ENCODE measurements around the gene MMS22L. TPM values are rescaled to one million over a fixed set of nuclear protein-coding genes. Genes with fewer than 3 reads are reported as not detected.

The MMS22L gene, protein sequence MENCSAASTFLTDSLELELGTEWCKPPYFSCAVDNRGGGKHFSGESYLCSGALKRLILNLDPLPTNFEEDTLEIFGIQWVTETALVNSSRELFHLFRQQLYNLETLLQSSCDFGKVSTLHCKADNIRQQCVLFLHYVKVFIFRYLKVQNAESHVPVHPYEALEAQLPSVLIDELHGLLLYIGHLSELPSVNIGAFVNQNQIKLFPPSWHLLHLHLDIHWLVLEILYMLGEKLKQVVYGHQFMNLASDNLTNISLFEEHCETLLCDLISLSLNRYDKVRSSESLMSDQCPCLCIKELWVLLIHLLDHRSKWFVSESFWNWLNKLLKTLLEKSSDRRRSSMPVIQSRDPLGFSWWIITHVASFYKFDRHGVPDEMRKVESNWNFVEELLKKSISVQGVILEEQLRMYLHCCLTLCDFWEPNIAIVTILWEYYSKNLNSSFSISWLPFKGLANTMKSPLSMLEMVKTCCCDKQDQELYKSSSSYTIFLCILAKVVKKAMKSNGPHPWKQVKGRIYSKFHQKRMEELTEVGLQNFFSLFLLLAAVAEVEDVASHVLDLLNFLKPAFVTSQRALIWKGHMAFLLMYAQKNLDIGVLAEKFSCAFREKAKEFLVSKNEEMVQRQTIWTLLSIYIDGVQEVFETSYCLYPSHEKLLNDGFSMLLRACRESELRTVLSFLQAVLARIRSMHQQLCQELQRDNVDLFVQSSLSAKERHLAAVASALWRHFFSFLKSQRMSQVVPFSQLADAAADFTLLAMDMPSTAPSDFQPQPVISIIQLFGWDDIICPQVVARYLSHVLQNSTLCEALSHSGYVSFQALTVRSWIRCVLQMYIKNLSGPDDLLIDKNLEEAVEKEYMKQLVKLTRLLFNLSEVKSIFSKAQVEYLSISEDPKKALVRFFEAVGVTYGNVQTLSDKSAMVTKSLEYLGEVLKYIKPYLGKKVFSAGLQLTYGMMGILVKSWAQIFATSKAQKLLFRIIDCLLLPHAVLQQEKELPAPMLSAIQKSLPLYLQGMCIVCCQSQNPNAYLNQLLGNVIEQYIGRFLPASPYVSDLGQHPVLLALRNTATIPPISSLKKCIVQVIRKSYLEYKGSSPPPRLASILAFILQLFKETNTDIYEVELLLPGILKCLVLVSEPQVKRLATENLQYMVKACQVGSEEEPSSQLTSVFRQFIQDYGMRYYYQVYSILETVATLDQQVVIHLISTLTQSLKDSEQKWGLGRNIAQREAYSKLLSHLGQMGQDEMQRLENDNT
- total RNA-seq (2014; rRNA removed; shearing (Covaris generic)): 19.9 and 28.9 TPM in 2 replicates

DNA sequence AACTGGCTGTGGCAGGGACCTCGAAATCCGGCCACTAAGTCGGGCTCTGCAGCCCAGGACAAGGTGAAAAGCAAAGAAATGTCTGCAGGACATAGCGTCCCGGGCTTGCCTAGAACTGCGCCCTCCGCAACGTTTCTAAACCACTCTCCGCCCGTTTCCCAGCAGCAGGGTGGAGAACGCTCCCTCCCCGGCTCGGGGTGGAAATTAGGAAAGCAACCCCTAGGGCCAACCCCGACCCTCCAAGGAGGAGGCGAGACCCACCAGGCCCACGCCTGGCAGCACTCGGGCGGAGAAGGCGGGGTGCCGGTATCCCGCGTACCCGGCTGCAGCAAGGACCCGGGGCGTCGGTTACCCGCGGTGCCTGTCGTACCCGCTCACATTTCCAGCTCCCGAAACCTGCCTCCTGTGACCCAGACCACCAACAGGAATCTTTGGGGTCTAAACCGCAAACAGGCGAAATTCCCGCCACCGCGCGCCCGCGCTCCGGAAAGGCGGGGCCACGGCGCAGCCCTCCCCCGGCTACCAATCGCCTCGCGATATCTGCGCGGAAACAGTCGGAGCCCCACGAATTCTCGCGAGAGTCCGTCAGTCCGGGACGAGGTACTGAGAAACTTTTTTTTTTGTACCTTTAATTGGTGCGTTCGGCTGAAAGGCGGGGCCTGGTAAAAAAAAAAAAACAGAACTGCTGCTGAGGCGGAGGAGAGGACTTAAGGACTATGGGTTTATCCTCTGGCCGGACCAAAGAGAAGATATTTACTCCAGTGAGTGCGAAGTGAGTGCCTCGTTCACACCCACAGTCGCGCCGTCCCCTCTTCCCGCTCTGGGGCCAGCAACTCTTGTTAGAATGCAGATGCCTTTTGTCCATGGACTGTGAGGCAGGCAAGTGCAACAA lies at the start of gene MMS22L:
TSS of gene MMS22L (minus strand) at position 491 of the 892 bp plus-strand sequence. CDS start 739 bp downstream, outside the sequence.
- DNase-seq (ENCODE audit: low read depth): peak; percentile 92

DNA sequence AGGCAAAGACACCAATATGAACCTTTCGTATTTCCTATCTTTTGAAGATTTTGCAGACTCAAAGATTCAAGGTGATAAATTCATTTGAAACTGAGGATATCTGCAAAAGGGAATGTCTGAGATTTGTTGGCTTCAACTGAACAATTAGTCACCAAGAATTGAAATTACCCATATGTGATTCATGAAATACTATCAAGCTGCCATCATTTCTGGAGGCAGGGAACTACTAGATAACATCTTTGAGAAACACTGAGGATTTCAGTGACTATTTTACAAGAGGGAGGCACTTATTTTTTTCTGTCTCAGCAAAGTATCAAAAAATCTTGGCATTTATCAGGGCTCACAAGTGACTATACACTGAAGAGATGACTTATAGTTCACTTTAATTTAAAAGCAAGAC lies 39.8 kb upstream of the MMS22L start:
- DNase-seq (ENCODE audit: low read depth): peak; percentile 67

DNA sequence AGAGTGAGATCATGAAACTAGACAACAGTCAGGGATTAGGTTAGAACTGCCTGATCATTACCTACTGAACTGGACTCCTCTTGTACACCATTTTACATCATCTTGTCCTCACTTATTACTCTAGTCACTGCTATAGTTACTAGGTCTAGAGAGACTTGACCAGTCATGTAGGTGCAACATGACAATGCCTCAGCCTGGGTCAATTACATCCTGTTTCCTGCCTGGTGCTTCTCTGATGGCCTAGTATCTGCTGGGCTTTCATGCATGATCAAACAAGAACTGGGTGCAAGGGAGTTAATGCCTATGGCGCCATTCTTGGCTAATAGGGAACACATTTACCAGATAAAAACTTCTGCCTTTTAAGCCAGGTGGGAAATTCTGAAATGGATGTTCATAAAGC lies 39.2 kb upstream of the MMS22L start:
- DNase-seq (ENCODE audit: low read depth): no peak

DNA sequence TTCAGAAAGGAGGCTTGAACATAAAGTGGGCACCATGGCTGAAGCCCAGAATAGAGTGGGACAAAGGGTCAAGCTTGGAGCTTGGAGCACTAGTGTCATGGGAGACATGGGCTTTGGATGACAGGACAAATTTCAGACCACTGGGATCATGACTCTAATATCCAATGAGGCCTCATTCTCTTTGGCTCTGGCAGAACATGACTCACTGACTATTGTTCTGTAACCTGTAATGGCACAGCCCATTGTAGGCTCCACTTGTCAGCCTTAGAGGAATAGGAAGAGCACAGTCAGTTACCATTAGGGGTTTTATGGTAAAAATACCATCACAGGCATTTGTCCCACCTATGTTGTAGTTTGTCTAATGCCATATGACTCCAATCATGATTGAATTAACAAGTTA lies 34.0 kb upstream of the MMS22L start:
- DNase-seq (ENCODE audit: low read depth): peak; percentile 29

DNA sequence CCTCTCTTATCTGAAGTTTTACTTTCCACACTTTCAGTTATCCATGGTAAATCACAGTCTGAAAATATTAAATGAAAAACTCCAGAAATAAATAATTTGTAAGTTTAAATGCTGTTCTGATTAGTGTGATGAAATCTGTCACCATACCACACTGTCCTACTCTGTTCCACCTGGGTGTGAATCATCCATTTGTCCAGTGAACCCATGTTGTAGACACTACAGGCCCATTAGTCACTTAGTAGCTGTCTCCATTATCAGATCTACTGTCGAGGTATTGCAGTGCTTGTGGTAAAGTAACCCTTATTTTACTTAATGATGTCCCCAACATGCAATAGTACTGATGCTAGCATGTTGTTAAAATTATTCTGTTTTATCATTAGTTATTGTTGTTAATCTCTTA lies 29.2 kb upstream of the MMS22L start:
- peak; percentile 52 for DNase-seq (ENCODE audit: low read depth)

DNA sequence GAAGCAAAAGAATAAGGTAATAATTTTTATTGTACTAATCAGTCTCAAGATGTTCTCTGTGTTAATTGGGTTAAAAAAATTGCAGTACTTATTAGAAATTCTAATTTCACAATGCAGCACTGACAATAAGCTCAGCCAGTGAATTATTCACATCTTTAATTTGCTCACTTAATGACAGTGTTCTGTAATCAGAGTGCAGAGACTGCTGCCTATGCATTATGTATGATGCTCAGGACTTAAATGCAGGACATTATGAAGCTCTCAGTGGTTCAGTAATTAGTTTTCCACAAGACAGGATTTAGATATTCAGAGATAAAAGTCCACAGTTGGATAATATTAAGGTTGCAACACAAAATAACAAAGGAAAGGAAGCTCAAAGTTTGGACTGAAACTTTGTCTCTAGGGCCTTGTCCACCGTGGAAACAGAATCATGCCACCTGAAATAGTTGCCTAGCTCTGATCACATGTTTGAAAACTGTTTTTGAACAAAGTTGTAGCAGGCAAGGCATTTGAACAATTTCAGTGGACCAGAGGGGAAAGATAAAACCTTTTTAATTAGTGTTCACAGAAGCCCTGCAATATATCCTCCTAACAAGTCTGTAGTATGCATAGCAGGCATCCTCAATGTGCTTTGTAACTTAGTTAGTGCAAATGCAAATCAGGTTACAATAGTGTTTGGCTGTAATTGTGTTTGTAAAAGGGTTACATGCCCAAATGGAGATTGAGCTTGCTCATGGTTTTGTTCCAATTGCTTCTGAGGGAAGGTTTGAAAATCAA lies 23.7 kb upstream of the MMS22L start:
- no peak for DNase-seq (ENCODE audit: low read depth)

DNA sequence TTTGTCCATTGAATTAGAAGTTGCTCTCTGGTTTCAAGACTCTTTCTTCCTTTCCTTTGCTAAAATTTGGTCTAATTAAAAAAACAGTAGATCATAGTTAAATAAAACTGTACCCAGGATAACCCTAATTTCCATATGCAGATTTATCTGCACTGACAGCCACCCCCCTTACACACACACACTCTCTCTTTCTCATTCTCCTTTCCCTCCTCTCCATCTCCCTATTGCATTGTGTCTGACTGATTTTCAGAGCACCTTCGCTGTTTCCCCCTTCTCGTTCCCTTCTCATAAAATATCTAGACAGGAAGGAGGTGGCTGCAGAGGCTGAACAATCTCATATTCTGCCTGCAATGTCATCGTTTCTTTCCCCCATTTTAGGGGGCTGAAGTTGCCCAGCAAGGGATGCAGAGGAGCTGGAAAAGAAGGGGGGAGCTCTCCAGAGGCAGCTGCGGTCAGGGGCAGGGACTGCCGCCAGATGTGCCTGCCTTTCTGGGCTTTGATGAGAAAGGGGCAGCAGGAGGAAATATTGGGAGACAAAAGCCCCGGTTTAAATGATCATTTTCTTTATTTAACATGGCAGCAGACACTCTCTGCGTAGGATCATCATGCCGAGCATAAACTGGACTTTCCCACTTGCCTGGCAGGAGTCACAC lies 22.5 kb upstream of the MMS22L start:
- DNase-seq (ENCODE audit: low read depth): no peak

DNA sequence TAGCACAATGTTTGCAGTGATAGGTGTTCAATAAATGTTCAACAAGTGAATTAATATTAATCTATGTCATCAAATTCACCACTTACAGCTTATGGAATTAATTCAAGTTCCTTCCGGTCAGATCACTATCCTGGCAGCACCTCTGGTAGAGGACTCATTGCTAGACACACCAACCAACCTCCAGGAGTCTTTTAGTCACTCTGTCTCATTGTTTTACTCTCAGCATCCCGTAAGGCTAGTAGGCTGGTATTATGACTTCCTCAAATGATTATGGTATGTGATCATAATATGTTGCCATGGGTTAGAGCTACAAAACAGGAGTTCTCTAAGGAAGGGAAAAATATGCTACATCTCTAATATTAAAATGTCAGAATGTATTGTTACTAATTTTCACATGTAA lies 21.7 kb upstream of the MMS22L start:
- DNase-seq (ENCODE audit: low read depth): peak; percentile 10

DNA sequence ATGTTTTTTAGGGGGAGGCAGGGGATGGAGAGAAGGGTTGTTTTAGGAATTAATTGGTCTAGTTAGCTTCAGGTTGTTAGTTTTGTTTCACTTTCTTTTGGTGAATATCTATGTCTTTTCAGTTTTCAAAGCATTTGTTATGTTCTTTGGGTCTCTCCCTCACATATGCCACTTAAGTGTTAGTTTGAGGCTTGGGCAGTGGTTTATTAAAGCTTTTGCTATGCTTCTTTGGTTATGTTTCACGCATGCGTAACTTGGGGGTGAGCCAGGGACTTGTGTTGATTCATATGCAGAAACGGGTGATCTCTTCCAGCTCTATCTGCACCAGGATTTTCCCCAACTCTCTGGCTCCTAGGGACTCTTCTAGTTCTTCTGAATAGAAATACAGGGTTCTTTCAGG lies 11.4 kb upstream of the MMS22L start:
- DNase-seq (ENCODE audit: low read depth): peak; percentile 50

DNA sequence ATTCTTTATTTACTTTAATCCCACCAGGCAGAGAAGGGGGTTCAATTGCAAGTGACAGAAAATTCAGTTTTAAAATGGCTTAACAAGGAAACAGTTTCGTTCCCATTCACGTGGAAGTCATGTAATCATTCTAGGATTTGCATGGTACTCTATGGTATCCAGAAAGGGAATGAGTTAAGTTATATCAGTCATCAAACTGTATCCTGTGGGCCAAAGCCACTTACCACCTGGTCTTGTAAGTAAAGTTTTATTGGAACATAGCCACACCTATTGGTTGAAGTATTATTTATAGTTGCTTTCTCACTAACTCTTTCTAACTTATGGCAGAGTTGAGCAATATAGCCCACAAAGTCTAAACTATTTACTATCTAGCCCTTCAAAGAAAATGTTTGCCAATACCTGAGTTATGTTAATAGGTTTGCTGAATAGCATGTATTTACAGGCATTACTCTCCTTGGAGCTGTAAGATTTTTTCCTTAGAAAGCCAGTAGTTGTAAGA lies 10.2 kb upstream of the MMS22L start:
- DNase-seq (ENCODE audit: low read depth): peak; percentile 13

DNA sequence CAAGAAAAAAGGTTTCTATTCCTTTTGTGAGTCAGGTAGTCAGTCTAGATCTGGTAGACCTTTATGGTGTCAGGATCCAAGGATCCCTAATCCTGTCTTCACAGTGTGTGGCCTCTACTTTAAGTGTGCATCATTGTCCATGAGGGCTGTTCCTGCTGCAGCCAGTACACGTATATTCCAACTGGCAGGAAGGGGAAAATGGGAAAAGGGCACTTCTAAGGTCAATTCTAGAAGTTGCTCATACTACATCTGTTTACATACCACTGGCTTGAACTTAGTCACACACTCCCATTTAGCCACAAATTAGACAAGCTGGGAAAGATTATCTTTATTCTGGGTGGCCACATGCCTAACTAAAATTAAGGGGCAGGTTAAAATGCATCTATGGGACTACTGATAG lies 9.7 kb upstream of the MMS22L start:
- peak; percentile 56 for DNase-seq (ENCODE audit: low read depth)

DNA sequence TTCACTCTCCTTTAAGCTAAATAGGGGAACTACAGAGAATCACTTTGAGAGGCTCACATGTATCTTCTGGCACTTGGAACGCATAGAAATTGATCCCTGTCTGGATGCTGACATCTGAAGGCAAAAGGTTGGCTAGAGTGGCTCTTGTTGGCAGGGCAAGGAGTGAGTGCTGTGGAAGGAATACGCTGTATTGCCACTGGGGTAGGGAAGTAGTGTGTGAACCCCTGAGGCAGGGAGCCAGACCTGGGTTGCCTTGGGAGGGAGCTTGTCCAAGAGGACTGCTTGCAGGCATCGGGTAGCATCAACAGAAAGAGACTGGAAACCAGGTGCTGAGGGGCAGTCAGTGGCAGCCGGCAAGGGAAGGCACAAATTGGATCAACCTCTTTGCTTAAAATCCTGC lies 8.9 kb upstream of the MMS22L start:
- no peak for DNase-seq (ENCODE audit: low read depth)

DNA sequence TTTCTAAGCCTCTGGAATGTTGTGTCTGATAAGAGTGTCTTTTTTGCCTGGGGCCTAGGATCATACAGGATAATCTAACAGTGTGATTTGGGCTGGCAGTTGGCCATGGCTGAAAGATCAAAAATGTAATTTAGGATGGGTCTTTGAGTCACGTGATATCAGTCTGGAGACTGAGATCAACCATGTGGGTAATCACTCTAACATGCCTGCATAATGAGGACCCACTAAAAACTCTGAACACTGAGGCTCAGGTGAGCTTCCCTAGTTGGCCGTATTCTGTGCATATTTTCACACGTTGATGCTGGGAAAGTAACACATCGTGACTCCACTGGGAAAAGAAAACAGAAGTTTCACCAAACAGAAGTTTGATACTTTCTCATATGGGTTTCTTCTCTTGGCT lies 6.3 kb upstream of the MMS22L start:
- no peak for DNase-seq (ENCODE audit: low read depth)

DNA sequence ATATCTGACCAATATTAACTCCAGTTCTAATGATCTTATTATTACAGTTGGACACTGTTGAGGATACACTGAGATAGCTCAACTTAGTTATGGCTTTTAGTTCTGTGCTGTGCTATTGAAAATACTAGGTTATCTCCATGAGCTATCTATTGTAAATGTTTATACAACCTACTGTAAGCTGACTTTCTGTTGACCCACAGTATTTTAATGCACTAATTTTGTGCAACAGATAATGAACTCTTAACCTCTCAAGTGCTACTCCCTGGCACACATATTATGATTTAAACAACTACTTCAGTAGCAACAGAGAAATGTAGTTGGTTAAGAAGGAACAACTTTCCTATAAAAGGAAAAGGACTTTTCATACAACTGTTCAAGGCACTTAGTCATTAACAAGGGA lies 5.2 kb upstream of the MMS22L start:
- peak; percentile 12 for DNase-seq (ENCODE audit: low read depth)

DNA sequence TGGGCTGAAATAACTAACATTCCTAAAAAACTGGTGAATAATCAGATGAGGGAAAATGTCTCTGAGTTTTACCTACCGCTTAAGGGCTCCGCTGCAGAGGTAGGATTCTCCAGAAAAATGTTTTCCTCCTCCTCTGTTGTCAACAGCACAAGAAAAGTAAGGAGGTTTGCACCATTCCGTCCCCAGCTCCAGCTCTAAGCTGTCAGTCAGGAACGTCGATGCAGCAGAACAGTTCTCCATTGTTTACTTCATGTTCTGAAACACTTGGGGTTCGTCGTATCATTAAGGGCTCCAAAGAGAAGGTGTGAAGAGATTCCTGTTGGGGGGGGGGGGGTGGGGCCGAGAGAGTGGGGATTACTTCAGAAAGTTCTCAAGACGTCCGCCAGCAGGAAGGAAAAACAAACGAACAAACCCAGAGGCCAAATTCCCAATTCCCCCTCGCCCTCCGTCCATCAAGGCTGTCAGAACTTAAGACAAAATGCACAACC lies 734 bp downstream of the MMS22L start:
- peak; percentile 14 for DNase-seq (ENCODE audit: low read depth)

DNA sequence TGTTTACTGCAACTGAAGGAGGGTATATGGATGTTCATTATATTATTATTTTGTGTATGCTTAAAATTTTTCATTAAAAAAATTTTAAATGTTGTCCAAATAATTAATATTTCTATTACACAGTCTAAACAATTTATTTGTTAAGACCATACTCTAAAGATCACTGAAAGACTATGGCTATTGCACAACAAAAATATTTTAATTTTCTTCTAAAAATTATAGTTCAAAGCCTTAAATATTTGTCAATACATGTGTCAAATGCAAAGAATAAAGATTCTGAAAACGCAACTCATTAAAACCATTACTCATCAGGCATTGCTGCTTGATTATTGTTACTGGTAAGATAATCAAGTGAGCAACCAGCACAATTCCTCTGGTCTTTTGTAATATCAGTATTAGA lies 2.2 kb downstream of the MMS22L start:
- DNase-seq (ENCODE audit: low read depth): no peak

DNA sequence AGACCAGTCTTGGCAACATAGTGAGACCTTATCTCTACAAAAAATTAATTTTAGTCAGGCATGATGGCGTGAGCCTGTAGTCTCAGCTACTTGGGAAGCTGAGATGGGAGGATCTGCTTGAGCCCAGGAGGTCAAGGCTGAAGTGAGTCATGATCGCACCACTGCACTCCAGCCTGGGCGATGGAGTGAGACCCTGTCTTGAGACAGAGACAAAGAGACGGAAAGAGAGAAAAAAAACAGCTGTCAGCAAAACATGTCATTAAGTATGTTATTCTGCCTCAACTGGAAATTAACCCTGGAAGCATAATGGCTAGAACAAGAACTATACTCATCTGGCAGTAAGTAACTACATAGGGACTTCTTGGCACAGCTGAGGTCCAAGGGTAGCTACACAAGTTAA lies 7.2 kb downstream of the MMS22L start:
- DNase-seq (ENCODE audit: low read depth): no peak

DNA sequence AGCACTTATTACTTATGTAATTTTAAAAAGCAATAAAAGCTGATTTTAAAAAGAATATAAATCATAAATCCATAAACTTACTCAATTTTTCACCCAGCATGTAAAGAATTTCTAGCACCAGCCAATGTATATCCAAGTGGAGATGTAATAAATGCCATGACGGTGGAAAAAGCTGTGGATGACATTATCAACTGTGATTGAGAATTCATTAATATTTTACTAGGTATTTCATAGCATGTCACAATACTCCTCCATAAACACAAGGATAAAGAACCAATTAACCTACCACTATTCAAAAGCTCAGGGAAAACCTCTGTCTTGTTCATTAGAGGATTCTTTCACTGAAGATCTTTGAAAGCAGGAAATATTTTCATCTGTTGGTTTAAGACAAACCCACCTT lies 13.2 kb downstream of the MMS22L start:
- no peak for DNase-seq (ENCODE audit: low read depth)

DNA sequence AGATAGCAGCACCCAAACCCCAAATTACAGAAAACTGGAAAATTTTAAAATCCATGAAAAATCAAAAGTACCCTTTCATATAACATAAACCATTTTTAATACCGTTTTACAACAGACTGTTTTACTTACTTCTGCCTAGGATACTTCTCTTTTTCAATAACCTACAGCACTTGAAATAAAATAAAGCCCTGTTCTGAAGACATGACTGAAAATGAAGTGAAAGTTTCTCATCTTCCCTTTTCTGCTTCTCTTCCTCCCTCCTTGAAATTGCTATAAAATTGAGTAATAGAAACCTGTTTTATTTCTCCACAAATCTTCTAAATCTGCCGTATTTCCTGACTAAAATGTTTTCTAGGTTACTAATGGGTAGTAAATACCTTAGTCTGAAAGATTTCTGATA lies 20.3 kb downstream of the MMS22L start:
- DNase-seq (ENCODE audit: low read depth): no peak
